ENCODE results near the gene SMARCAD1. TPM values are rescaled to one million over a fixed set of nuclear protein-coding genes. Genes with fewer than 3 reads are reported as not detected.

The SMARCAD1 gene
- total RNA-seq: 10 to 100 TPM; 15.5 to 20.3 (median 15.9) TPM
- total RNA-seq (2013): 42.7 TPM

GRCh38 chr4:94207469-94208224 is at the start of gene SMARCAD1:
Gene SMARCAD1, plus strand, starts transcription at chr4:94207865. Its CDS starts 530 bp downstream, at chr4:94208395.
- WGBS (ENCODE audit: insufficient coverage): under 1% methylated on average over 54 of the region's 57 CpGs
- peak within 1 kb of the TSS; percentile 95 for H3K4me3 Mint-ChIP-seq
- H3K9me3 ChIP-seq (ENCODE audit: control insufficient read depth, insufficient read depth, low read length): no peaks in the 10 kb centered on the region
- peaks cover 20 to 40% of the 10 kb centered on the region in 2 donors for H3K4me1 Mint-ChIP-seq
- H3K9me3 Mint-ChIP-seq: no peaks in the 10 kb centered on the region
- ATAC-seq: peak; percentile 87 to 92 (median 88)
- peaks cover 7% of the 10 kb centered on the region for H3K36me3 ChIP-seq (ENCODE audit: control insufficient read depth, insufficient read depth, low read length)
- H3K4me3 ChIP-seq (ENCODE audit: low read length): peak within 1 kb of the TSS; percentile 64
- H3K27me3 Mint-ChIP-seq (ENCODE audit: low read depth in 2 of 2): peaks cover 7 to 11% of the 10 kb centered on the region in 2 donors
- peak; percentile 81 to 96 for DNase-seq
- peak within 1 kb of the TSS; percentile 84 for H3K27ac ChIP-seq (ENCODE audit: low read length)
- peaks cover 12% of the 10 kb centered on the region for H3K4me1 ChIP-seq (ENCODE audit: control insufficient read depth, insufficient read depth, low read length)
- no peaks in the 10 kb centered on the region for H3K36me3 Mint-ChIP-seq
- H3K27me3 ChIP-seq (ENCODE audit: control insufficient read depth, insufficient read depth, low read length): no peaks in the 10 kb centered on the region
- TF ChIP-seq CTCF (IDR thresholded peaks at IDR 0.05): no peak
- intact Hi-C loops (cut with micrococcal nuclease): loop anchor here (5.0 kb wide), 1 partner anchor 245 kb away; the partner anchor contains the start of gene PDLIM5
- peak within 1 kb of the TSS; percentile 98 to 99 for H3K27ac Mint-ChIP-seq

- Histone ChIP-seq H3K9me3 (ENCODE audit: control insufficient read depth, insufficient read depth, low read length) (no peaks in the 10 kb centered on the region), H3K36me3 (ENCODE audit: control insufficient read depth, insufficient read depth, low read length) (no peaks in the 10 kb centered on the region), H3K27ac (ENCODE audit: low read length) (no peak overlapping the region), H3K4me3 (ENCODE audit: low read length) (no peak overlapping the region), H3K27me3 (ENCODE audit: control insufficient read depth, insufficient read depth, low read length) (no peaks in the 10 kb centered on the region), H3K4me1 (ENCODE audit: control insufficient read depth, insufficient read depth, low read length) (no peaks in the 10 kb centered on the region)
- WGBS (ENCODE audit: insufficient coverage): 88% methylated on average over 2 of the region's 3 CpGs
- TF ChIP-seq CTCF (IDR thresholded peaks at IDR 0.05): no peak
- no peak for ATAC-seq
- Mint-ChIP-seq H3K9me3 (no peaks in the 10 kb centered on the region), H3K4me1 (no peaks in the 10 kb centered on the region), H3K36me3 (no peaks in the 10 kb centered on the region), H3K27ac (no peak overlapping the region), H3K4me3 (no peak overlapping the region), H3K27me3 (ENCODE audit: low read depth in 2 of 2) (no peaks in the 10 kb centered on the region)
- DNase-seq: no peak
- intact Hi-C loops (cut with micrococcal nuclease): no loop called here
Measured at GRCh38 chr4:94158883-94159282, 48.8 kb upstream of the SMARCAD1 start.

- no peaks in the 10 kb centered on the region for H3K9me3 Mint-ChIP-seq
- ATAC-seq: no peak
- Histone ChIP-seq H3K27ac (ENCODE audit: low read length) (no peak overlapping the region), H3K4me1 (ENCODE audit: control insufficient read depth, insufficient read depth, low read length) (no peaks in the 10 kb centered on the region), H3K27me3 (ENCODE audit: control insufficient read depth, insufficient read depth, low read length) (no peaks in the 10 kb centered on the region), H3K9me3 (ENCODE audit: control insufficient read depth, insufficient read depth, low read length) (no peaks in the 10 kb centered on the region), H3K4me3 (ENCODE audit: low read length) (no peak overlapping the region), H3K36me3 (ENCODE audit: control insufficient read depth, insufficient read depth, low read length) (no peaks in the 10 kb centered on the region)
- intact Hi-C loops (cut with micrococcal nuclease): no loop called here
- H3K27ac Mint-ChIP-seq: no peak overlapping the region
- H3K4me1 Mint-ChIP-seq: no peaks in the 10 kb centered on the region
- TF ChIP-seq CTCF (IDR thresholded peaks at IDR 0.05): no peak
- H3K27me3 Mint-ChIP-seq (ENCODE audit: low read depth in 2 of 2): no peaks in the 10 kb centered on the region
- H3K4me3 Mint-ChIP-seq: no peak overlapping the region
- no peaks in the 10 kb centered on the region for H3K36me3 Mint-ChIP-seq
- 79% methylated on average over 1 of the region's 1 CpG for WGBS (ENCODE audit: insufficient coverage)
- DNase-seq: no peak
Measured at GRCh38 chr4:94159790-94160189, 47.9 kb upstream of the SMARCAD1 start.
